Measurements from ENCODE around the gene SAC3D1.

- TF ChIP-seq CTCF (conservative IDR thresholded peaks at IDR 0.05; ENCODE audit: low read depth, low read length) (no peak), EZH2 (IDR thresholded peaks at IDR 0.05; ENCODE audit: low read length, unreplicated experiment) (no peak), EZH2phosphoT487 (IDR thresholded peaks at IDR 0.05; ENCODE audit: borderline replicate concordance, low read length) (no peak)
These were observed 44.4 kb downstream of the SAC3D1 start for GRCh38 chr11:65085446-65085845.
